PC-3 (cell line): ENCODE results near the gene FAM219B. TPM values are rescaled to one million over a fixed set of nuclear protein-coding genes. Genes with fewer than 3 reads are reported as not detected.

Source experiments
- ATAC-seq: fragments of 200-7000 bp; cut with Tn5 transposase; 2 replicates; pipeline ENCODE4 v1.9.1; 2020; ENCODE audit warnings: mild to moderate bottlenecking, moderate library complexity
- BruUV-seq: library from RNA; stranded (reverse); fragments of 400-500 nt; replicated peaks from 2 replicates; lab custom pipeline; 2021; lab: Mats Ljungman, UMichigan
- CTCF ChIA-PET: fragments of 300-600 bp; sonication (Branson Sonifier 250); formaldehyde crosslinking; loops from one replicate; lab custom pipeline; 2022; ENCODE audit warnings: antibody characterized with exemption; lab: Charles Lee
- POLR2A ChIA-PET: fragments of 300-600 bp; sonication (Branson Sonifier 250); formaldehyde crosslinking; loops from one replicate; lab custom pipeline; 2022; ENCODE audit warnings: antibody characterized with exemption; ENCODE audit not compliant: unreplicated experiment; lab: Charles Lee
- DNase-seq: peaks from one replicate; pipeline ENCODE4 v3.0.0-alpha.2; 2015
- H2AFZ ChIP-seq: fragments of 300-600 bp; sonication (generic); 2 replicates; pipeline ENCODE4 v1.6.0; 2016; ENCODE audit warnings: antibody characterized with exemption, low read length
- H3F3A ChIP-seq: fragments of 300-600 bp; sonication (generic); one replicate; pipeline ENCODE4 v1.6.0; 2017; ENCODE audit warnings: antibody characterized with exemption, low read length, control low read depth, mild to moderate bottlenecking; ENCODE audit not compliant: unreplicated experiment
- H3K27ac ChIP-seq: fragments of 300-600 bp; sonication (generic); 2 replicates; pipeline ENCODE4 v1.5.1; 2016; ENCODE audit warnings: mild to moderate bottlenecking, low read length
- H3K27me3 ChIP-seq: fragments of 300-600 bp; sonication (generic); 2 replicates; pipeline ENCODE4 v1.6.1; 2016; ENCODE audit warnings: low read length, mixed read lengths
- H3K36me3 ChIP-seq: fragments of 300-600 bp; sonication (generic); 2 replicates; pipeline ENCODE4 v1.6.1; 2016; ENCODE audit warnings: low read depth, mixed run types, low read length, mixed read lengths
- H3K4me1 ChIP-seq: fragments of 300-600 bp; sonication (generic); 2 replicates; pipeline ENCODE4 v1.5.1; 2016; ENCODE audit warnings: low read length; ENCODE audit not compliant: insufficient read depth
- H3K4me2 ChIP-seq: fragments of 300-600 bp; sonication (generic); 2 replicates; pipeline ENCODE4 v1.6.0; 2016; ENCODE audit warnings: low read length
- H3K4me3 ChIP-seq: fragments of 300-600 bp; sonication (generic); 2 replicates; pipeline ENCODE4 v1.5.1; 2016; ENCODE audit warnings: mild to moderate bottlenecking, low read length, mixed read lengths
- H3K79me2 ChIP-seq: fragments of 300-600 bp; sonication (generic); 2 replicates; pipeline ENCODE4 v1.6.1; 2017; ENCODE audit warnings: low read length, mixed read lengths
- H3K9ac ChIP-seq: fragments of 300-600 bp; sonication (generic); 2 replicates; pipeline ENCODE4 v1.6.0; 2016; ENCODE audit warnings: mild to moderate bottlenecking, low read length
- H3K9me2 ChIP-seq: fragments of 300-600 bp; sonication (generic); replicated peaks from 2 replicates; pipeline ENCODE4 v1.6.1; 2016; ENCODE audit warnings: mixed run types, low read length, mixed read lengths
- H3K9me3 ChIP-seq: fragments of 300-600 bp; sonication (generic); 2 replicates; pipeline ENCODE4 v1.6.1; 2016; ENCODE audit warnings: low read length, mixed read lengths
- H4K20me1 ChIP-seq: fragments of 300-600 bp; sonication (generic); 2 replicates; pipeline ENCODE4 v1.6.1; 2016; ENCODE audit warnings: low read length, mixed read lengths
- CTCF ChIP-seq: fragments of 300-600 bp; sonication (generic); conservative IDR thresholded peaks from 2 replicates; pipeline ENCODE4 v1.5.1; 2017; ENCODE audit warnings: antibody characterized with exemption, low read depth, mild to moderate bottlenecking, low read length
- EZH2 ChIP-seq: fragments of 300-600 bp; sonication (generic); IDR thresholded peaks from one replicate; pipeline ENCODE4 v1.6.1; 2017; ENCODE audit warnings: antibody characterized with exemption, mild to moderate bottlenecking, low read length; ENCODE audit not compliant: unreplicated experiment
- EZH2phosphoT487 ChIP-seq: fragments of 300-600 bp; sonication (generic); IDR thresholded peaks from 2 replicates; pipeline ENCODE4 v1.6.1; 2018; ENCODE audit warnings: mild to moderate bottlenecking, antibody characterized with exemption, low read length, borderline replicate concordance
- intact Hi-C: fragments of 100-400 bp; cut with micrococcal nuclease; formaldehyde crosslinking; loops from 2 replicates; pipeline ENCODE4 v1.9.0; 2023
- total RNA-seq: library from RNA; depleted of rRNA; stranded (reverse); fragments of >200 nt; gene quantifications from 2 replicates; pipeline ENCODE4 v1.2.3, GENCODE V29; 2014

Gene FAM219B
- total RNA-seq, 1 experiment from 2014 or later, result 23.8 TPM

- no peak overlapping the region for H3K27ac ChIP-seq
- H3K9ac ChIP-seq, result no peak overlapping the region
- H3K4me3 ChIP-seq, result no peak overlapping the region
- peaks cover 77% of the 10 kb centered on the region for H3K79me2 ChIP-seq
- H3K4me2 ChIP-seq, result no peak overlapping the region
- no peaks in the 10 kb centered on the region for H3K9me3 ChIP-seq
- DNase-seq (no peak), ATAC-seq (no peak)
- H3F3A ChIP-seq, result no peaks in the 10 kb centered on the region
- no TSS peak for BruUV-seq
- no peak for TF ChIP-seq EZH2
- no peak for TF ChIP-seq CTCF
- no peak for TF ChIP-seq EZH2phosphoT487
- H2AFZ ChIP-seq, result no peak overlapping the region
- 0 out of 2 replicates have a peak, but pooled peaks cover 3% of the 10 kb centered on the region for H3K36me3 ChIP-seq
- intact Hi-C loops, result no loop called here
- POLR2A ChIA-PET, result no interaction called here
- CTCF ChIA-PET, result no interaction called here
- peaks cover 32% of the 10 kb centered on the region for H3K4me1 ChIP-seq
- H4K20me1 ChIP-seq, result peaks cover 10% of the 10 kb centered on the region; the same call in 1 of the 2 replicates
- no peaks in the 10 kb centered on the region for H3K9me2 ChIP-seq
- H3K27me3 ChIP-seq, result no peaks in the 10 kb centered on the region
Observed at GRCh38 chr15:74869372-74869725, 37.3 kb downstream of the FAM219B start.

GRCh38 chr15:74868059-74868458, 38.6 kb downstream of the FAM219B start:
- H3K27ac ChIP-seq, result no peak overlapping the region
- peaks cover 38% of the 10 kb centered on the region for H3K4me1 ChIP-seq
- no TSS peak for BruUV-seq
- ChIA-PET CTCF (no interaction called here), POLR2A (no interaction called here)
- H3K4me3 ChIP-seq, result no peak overlapping the region
- no peaks in the 10 kb centered on the region for H3K9me3 ChIP-seq
- no peak overlapping the region for H2AFZ ChIP-seq
- ATAC-seq (no peak), DNase-seq (no peak)
- H3K9me2 ChIP-seq, result no peaks in the 10 kb centered on the region
- 0 out of 2 replicates have a peak, but pooled peaks cover 3% of the 10 kb centered on the region for H3K36me3 ChIP-seq
- H4K20me1 ChIP-seq, result peaks cover 10% of the 10 kb centered on the region; the same call in 1 of the 2 replicates
- no peak for TF ChIP-seq EZH2phosphoT487
- no peak for TF ChIP-seq CTCF
- TF ChIP-seq EZH2, result no peak
- intact Hi-C loops, result no loop called here
- no peaks in the 10 kb centered on the region for H3F3A ChIP-seq
- no peaks in the 10 kb centered on the region for H3K27me3 ChIP-seq
- peaks cover 80% of the 10 kb centered on the region for H3K79me2 ChIP-seq
- no peak overlapping the region for H3K9ac ChIP-seq
- H3K4me2 ChIP-seq, result no peak overlapping the region

GRCh38 chr15:74867466-74868038, 39.1 kb downstream of the FAM219B start:
- Histone ChIP-seq H3K9me2 (no peaks in the 10 kb centered on the region), H3K36me3 (0 out of 2 replicates have a peak, but pooled peaks cover 3% of the 10 kb centered on the region), H3K4me3 (no peak overlapping the region), H3K4me2 (no peak overlapping the region), H3K9ac (no peak overlapping the region), H3K79me2 (peaks cover 79% of the 10 kb centered on the region), H3K27me3 (no peaks in the 10 kb centered on the region), H2AFZ (no peak overlapping the region), H4K20me1 (peaks cover 10% of the 10 kb centered on the region; the same call in 1 of the 2 replicates), H3K27ac (no peak overlapping the region), H3K9me3 (no peaks in the 10 kb centered on the region), H3F3A (no peaks in the 10 kb centered on the region), H3K4me1 (peaks cover 41% of the 10 kb centered on the region)
- ChIA-PET CTCF (no interaction called here), POLR2A (no interaction called here)
- no TSS peak for BruUV-seq
- intact Hi-C loops, result no loop called here
- no peak for ATAC-seq
- DNase-seq, result no peak
- TF ChIP-seq EZH2, result no peak
- no peak for TF ChIP-seq EZH2phosphoT487
- TF ChIP-seq CTCF, result no peak
